DOHH2 (cell line): ENCODE measurements around the gene GUK1.

Source experiments
- EZH2phosphoT487 ChIP-seq: fragments of 200-600 bp; sonication (generic); IDR thresholded peaks from 2 replicates; pipeline ENCODE4 v1.6.1; 2017; ENCODE audit warnings: borderline replicate concordance, mild to moderate bottlenecking, antibody characterized with exemption, low read length, moderate library complexity, mixed read lengths
- TF ChIP-seq, protein P1 (sequence below): fragments of 200-600 bp; sonication (generic); IDR thresholded peaks from one replicate; pipeline ENCODE4 v1.5.1; 2014; ENCODE audit warnings: antibody characterized with exemption, mild to moderate bottlenecking, low read depth, low read length; ENCODE audit not compliant: poor library complexity, severe bottlenecking

DNA sequence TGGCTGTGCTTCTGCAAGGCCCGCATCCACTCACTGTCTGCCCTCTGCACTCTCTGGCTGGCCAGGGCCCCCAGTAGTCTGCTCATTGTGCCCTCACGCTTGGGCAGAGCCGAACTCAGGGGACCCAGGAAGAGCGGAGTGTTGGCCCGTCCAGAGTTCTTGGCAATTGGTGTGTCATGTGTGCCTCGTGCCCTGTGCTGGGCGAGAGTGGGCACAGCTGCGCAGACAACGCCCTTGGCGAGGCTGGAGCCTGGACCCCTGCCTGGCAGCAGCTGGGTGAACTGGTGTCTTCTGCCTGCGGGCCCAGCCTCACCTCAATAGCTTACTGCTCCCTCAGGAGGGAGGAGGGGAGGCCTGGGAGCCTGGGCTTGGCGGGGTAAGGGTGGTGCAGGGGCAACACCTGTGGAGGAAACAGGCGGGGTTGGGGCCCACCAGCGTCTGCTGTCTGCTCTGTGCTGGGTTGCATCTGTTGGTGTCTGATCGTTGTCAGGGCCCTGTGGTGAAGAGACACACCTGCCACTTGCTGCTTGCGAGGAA, 2.1 kb downstream of the GUK1 start:
- TF ChIP-seq, protein P1, sequence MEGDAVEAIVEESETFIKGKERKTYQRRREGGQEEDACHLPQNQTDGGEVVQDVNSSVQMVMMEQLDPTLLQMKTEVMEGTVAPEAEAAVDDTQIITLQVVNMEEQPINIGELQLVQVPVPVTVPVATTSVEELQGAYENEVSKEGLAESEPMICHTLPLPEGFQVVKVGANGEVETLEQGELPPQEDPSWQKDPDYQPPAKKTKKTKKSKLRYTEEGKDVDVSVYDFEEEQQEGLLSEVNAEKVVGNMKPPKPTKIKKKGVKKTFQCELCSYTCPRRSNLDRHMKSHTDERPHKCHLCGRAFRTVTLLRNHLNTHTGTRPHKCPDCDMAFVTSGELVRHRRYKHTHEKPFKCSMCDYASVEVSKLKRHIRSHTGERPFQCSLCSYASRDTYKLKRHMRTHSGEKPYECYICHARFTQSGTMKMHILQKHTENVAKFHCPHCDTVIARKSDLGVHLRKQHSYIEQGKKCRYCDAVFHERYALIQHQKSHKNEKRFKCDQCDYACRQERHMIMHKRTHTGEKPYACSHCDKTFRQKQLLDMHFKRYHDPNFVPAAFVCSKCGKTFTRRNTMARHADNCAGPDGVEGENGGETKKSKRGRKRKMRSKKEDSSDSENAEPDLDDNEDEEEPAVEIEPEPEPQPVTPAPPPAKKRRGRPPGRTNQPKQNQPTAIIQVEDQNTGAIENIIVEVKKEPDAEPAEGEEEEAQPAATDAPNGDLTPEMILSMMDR = no peak
- TF ChIP-seq EZH2phosphoT487 = no peak
